MCF 10A (cell line): ENCODE data around the gene PIMREG. TPM values are rescaled to one million over a fixed set of nuclear protein-coding genes. Genes with fewer than 3 reads are reported as not detected.

Source experiments
- Bru-seq: library from RNA; stranded (reverse); fragments of 400-500 nt; gene quantifications from one replicate; lab custom pipeline; 2021; lab: Mats Ljungman, UMichigan
- BruChase-seq, 2 experiments: library from RNA; stranded (reverse); fragments of 400-500 nt; gene quantifications; one replicate each; lab custom pipeline; 2021; lab: Mats Ljungman, UMichigan
- BruUV-seq: library from RNA; stranded (reverse); fragments of 400-500 nt; replicated peaks from 2 replicates; lab custom pipeline; 2021; lab: Mats Ljungman, UMichigan
- CTCF ChIA-PET: fragments of 300-600 bp; sonication (Branson Sonifier 250); formaldehyde crosslinking; extraction: SDS; loops from one replicate; lab custom pipeline; 2021; ENCODE audit warnings: antibody characterized with exemption, inconsistent platforms; lab: Yijun Ruan, JAX
- POLR2A ChIA-PET: fragments of 300-600, 350-650 bp; sonication (Branson Sonifier 250); formaldehyde crosslinking; extraction: SDS; loops from one replicate; lab custom pipeline; 2020; ENCODE audit warnings: antibody characterized with exemption, inconsistent platforms; lab: Yijun Ruan, JAX
- DNase-seq: peaks from one replicate; pipeline ENCODE4 v3.0.0-alpha.2; 2018; ENCODE audit not compliant: unreplicated experiment
- H3K27ac Mint-ChIP-seq: one replicate; pipeline ENCODE4 v1.8.0; 2022; ENCODE audit warnings: mild to moderate bottlenecking, low read depth, mixed read lengths; ENCODE audit not compliant: unreplicated experiment
- H3K27me3 Mint-ChIP-seq: one replicate; pipeline ENCODE4 v1.8.0; 2022; ENCODE audit warnings: mixed read lengths; ENCODE audit not compliant: insufficient read depth, unreplicated experiment
- H3K36me3 Mint-ChIP-seq: one replicate; pipeline ENCODE4 v1.8.0; 2022; ENCODE audit warnings: mild to moderate bottlenecking, moderate library complexity, mixed read lengths; ENCODE audit not compliant: insufficient read depth, unreplicated experiment
- H3K4me1 Mint-ChIP-seq: one replicate; pipeline ENCODE4 v1.8.0; 2022; ENCODE audit warnings: mixed read lengths; ENCODE audit not compliant: insufficient read depth, unreplicated experiment
- H3K4me3 Mint-ChIP-seq: one replicate; pipeline ENCODE4 v1.8.0; 2022; ENCODE audit warnings: mild to moderate bottlenecking, moderate library complexity, mixed read lengths; ENCODE audit not compliant: unreplicated experiment
- H3K9me3 Mint-ChIP-seq: one replicate; pipeline ENCODE4 v1.8.0; 2022; ENCODE audit warnings: mixed read lengths; ENCODE audit not compliant: unreplicated experiment
- CTCF ChIP-seq: fragments of 200-600 bp; IDR thresholded peaks from one replicate; pipeline ENCODE4 v1.8.0; 2022; ENCODE audit warnings: antibody characterized with exemption, mild to moderate bottlenecking; ENCODE audit not compliant: unreplicated experiment
- intact Hi-C: fragments of 100-400 bp; cut with micrococcal nuclease; formaldehyde crosslinking; loops from 2 replicates; pipeline ENCODE4 v1.14.1; 2022
- long read RNA-seq: library from polyadenylated mRNA; stranded (forward); transcript quantifications from one replicate; pipeline ENCODE4 v2.0.0, GENCODE V29; 2022
- total RNA-seq: library from RNA; stranded (reverse); gene quantifications from 2 replicates; pipeline ENCODE4 v1.2.3, GENCODE V29; 2022

Gene PIMREG
- total RNA-seq (11.0 and 21.7 TPM in 2 replicates), Bru-seq, nascent RNA (percentile 36 among the genes with signal in this experiment), BruChase-seq, experiment 1, labeled RNA remaining after a 6-hour chase (percentile 38 among the genes with signal in this experiment), BruChase-seq, experiment 2, labeled RNA remaining after a 2-hour chase (percentile 31 among the genes with signal in this experiment)
- long read RNA-seq, transcript PIMREG-205 (6 exons, 1,948 nt): major isoform, 29 of 41 reads
- long read RNA-seq, partial matches to known transcripts: 6 of 41 reads
- long read RNA-seq, other reads (novel, unspliced or antisense): 1 of 41 reads

DNA sequence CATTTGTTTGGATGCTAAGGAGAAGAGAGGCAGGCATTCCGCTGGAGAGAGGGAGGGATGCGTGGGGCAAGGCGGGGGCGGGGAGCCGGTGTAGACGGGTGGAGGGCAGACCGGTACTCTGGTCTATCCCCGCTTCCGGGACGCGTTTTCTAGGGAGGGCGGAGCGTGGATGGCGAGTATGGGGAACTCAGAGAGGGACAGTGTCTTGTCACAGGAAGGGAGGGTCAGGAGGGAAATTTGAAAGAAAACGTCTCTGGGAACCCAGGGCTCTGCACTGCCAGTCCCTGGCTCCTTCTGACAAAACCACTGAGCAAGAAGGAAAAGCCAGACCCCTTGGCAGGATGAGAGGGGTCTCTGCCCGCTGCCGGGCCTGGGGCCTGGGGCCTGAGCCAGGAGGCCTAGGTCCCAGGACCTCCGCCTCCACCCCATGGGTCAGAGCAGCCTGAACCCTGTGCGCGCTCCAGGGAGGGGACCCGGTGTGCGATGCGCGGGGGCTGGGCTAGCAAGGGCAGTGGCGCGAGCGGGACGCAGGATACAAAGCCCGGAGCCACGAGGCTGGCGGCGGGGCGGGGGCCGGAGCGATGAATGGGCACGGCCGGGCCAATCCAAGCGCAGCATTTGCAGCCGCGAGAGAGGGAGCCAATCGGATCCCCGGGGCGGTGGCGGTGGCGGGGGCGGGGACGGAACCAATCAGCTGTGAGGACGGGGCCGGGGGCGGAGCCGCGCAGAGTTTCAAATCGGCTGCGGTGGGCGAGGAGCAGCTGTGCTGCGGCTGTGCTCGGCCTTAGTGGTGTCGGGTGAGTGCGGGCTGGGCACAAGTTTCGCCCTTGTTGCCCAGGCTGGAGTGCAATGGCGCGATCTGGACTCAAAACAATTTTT lies at the start of gene PIMREG:
Gene PIMREG (plus strand): TSS at position 764 of the 879 bp plus-strand sequence. CDS start 656 bp downstream, outside the sequence.
- BruUV-seq: no TSS peak
- intact Hi-C loops: no loop called here
- Mint-ChIP-seq H3K27me3 (no peaks in the 10 kb centered on the region), H3K4me3 (peak within 1 kb of the TSS; percentile 78), H3K4me1 (peaks cover 13% of the 10 kb centered on the region), H3K36me3 (no peaks in the 10 kb centered on the region), H3K27ac (peak within 1 kb of the TSS; percentile 40), H3K9me3 (no peaks in the 10 kb centered on the region)
- POLR2A ChIA-PET: interaction anchor here (0.6 to 1.3 kb wide), 7 partner anchors 63 to 998 kb away, joined by 3 to 4 read pairs (median 3); partner anchors contain the start of genes DERL2 and MIS12
- peak; percentile 95 for DNase-seq
- no peak for TF ChIP-seq CTCF
- CTCF ChIA-PET: interaction anchor here (0.7 kb wide), 1 partner anchor 98 kb away, joined by 4 read pairs; no protein-coding TSS in a partner anchor

GRCh38 chr17:6398955-6399354 lies 45.3 kb upstream of the PIMREG start:
- Mint-ChIP-seq H3K9me3 (peaks cover 5% of the 10 kb centered on the region), H3K27ac (no peak overlapping the region), H3K27me3 (peaks cover 43% of the 10 kb centered on the region), H3K4me3 (no peak overlapping the region), H3K4me1 (no peaks in the 10 kb centered on the region), H3K36me3 (no peaks in the 10 kb centered on the region)
- POLR2A ChIA-PET: no interaction called here
- intact Hi-C loops: no loop called here
- no TSS peak for BruUV-seq
- CTCF ChIA-PET: interaction anchor here (0.6 to 0.9 kb wide), 3 partner anchors 131 to 701 kb away, joined by 3 to 6 read pairs (median 3); no protein-coding TSS in a partner anchor
- no peak for TF ChIP-seq CTCF
- DNase-seq: no peak

DNA sequence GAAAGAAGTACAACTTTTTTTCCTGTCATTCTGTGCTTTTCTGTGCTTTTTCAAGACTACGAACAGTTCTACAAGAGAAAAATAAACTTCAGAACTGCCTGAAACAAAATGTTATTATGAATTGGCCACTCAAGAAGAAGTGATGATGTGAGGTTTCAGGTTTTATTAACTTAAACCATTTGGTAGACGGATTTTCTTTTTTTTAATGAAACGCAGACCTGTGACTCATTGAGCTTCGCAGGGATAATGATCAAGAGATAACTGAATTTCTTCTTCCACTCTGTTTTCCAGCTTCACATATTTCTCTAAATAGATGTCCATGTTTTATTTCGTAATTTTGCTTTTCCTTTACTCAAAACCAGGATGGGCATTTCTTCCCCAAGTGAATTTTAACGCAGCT lies 42.0 kb upstream of the PIMREG start:
- H3K27ac Mint-ChIP-seq: no peak overlapping the region
- no peak for DNase-seq
- CTCF ChIA-PET: no interaction called here
- peaks cover 5% of the 10 kb centered on the region for H3K9me3 Mint-ChIP-seq
- BruUV-seq: no TSS peak
- no peaks in the 10 kb centered on the region for H3K36me3 Mint-ChIP-seq
- peaks cover 39% of the 10 kb centered on the region for H3K27me3 Mint-ChIP-seq
- POLR2A ChIA-PET: no interaction called here
- intact Hi-C loops: no loop called here
- no peak for TF ChIP-seq CTCF
- no peaks in the 10 kb centered on the region for H3K4me1 Mint-ChIP-seq
- no peak overlapping the region for H3K4me3 Mint-ChIP-seq

DNA sequence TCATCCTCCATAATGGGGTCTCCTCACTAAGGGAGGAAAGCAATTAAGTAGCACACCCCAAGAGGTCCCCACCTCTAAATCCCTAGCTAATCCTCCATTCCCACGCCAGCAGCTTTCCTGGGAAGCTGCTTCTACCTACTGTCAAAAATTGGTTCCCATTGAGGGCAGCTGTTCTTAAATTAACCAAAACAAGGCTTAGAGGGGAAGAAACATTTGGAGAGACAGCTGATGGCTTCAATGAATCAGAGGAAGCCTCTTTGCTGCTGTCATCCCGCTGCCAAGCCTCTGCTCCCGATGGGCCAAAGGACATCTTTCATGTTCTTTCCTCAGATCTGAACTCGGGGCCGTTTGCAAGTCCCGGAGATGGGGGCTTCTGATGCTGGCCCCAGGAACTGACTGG lies 36.0 kb upstream of the PIMREG start:
- Mint-ChIP-seq H3K9me3 (no peaks in the 10 kb centered on the region), H3K4me3 (no peak overlapping the region), H3K36me3 (no peaks in the 10 kb centered on the region), H3K4me1 (no peaks in the 10 kb centered on the region), H3K27me3 (peaks cover 65% of the 10 kb centered on the region), H3K27ac (no peak overlapping the region)
- BruUV-seq: no TSS peak
- no peak for TF ChIP-seq CTCF
- no peak for DNase-seq
- intact Hi-C loops: no loop called here
- CTCF ChIA-PET: interaction anchor here (0.6 to 1.1 kb wide), 2 partner anchors 14 to 730 kb away, joined by 3 read pairs; no protein-coding TSS in a partner anchor
- POLR2A ChIA-PET: no interaction called here
